ENCODE results near the gene STRIP2. TPM values are rescaled to one million over a fixed set of nuclear protein-coding genes. Genes with fewer than 3 reads are reported as not detected.

Gene STRIP2
- total and polyA plus RNA-seq, 9 of the 15 experiments (the other 6 are each of a cell fraction or from before 2014, with no cell fraction given) = 10.1 to 81.8 (median 42.3) TPM

DNA sequence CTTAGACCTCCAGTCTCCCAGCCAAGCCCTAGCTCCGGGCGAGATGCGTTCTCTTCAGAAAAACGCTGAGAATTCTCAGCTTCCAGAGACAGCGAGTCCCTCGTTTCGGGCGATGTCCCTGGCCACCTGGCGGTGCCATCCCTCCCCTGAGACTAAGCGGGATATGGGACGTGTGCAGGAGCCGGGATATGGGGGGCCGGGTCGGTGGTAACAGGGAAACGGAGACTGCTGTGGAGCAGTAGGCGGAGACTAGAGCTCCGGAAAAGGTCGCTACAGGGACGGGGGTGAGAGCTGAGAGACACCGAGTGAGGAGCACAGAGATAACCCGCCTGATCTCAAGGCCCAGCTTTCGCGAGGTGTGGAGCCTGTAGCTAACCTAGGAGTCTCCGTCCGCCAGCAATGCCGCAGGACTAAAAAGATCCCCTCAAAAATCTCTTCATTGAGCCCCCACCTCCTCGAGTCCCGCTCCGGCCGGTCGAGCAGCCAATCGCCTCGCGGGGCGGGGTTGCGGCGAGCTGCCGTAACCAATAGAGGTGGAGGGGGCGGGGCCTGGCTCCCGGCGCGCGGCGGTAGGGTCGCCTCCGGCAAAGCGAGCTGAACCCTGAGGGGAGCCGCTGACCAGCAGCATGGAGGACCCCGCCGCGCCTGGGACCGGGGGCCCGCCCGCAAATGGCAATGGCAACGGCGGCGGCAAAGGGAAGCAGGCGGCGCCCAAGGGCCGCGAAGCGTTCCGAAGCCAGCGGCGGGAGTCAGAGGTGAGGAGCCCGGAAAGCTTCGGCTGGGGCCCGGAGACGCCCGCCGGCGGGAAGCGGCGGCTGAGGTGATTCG lies at the start of gene STRIP2 (continued):
- TF ChIP-seq CREB1 (IDR thresholded peaks at IDR 0.05) = 0 out of 2 replicates have a peak, but pooled peaks have one; percentile 40
- no peak; the same call in 1 of the 2 replicates for TF ChIP-seq CREB1 (CRISPR knock-in tag; IDR thresholded peaks at IDR 0.05)
- no peak for TF ChIP-seq ZKSCAN8 (CRISPR knock-in tag; IDR thresholded peaks at IDR 0.05)
- TF ChIP-seq ZNF77 (CRISPR knock-in tag; IDR thresholded peaks at IDR 0.05) = no peak
- TF ChIP-seq, protein P1, sequence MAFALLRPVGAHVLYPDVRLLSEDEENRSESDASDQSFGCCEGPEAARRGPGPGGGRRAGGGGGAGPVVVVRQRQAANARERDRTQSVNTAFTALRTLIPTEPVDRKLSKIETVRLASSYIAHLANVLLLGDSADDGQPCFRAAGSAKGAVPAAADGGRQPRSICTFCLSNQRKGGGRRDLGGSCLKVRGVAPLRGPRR (CRISPR knock-in tag; IDR thresholded peaks at IDR 0.05) = no peak
- no peak for TF ChIP-seq ZNF695 (CRISPR knock-in tag; IDR thresholded peaks at IDR 0.05)
- peak; percentile 99 for TF ChIP-seq POLR2G (IDR thresholded peaks at IDR 0.05; ENCODE audit: low read depth, low read length)
- TF ChIP-seq CBX8 (IDR thresholded peaks at IDR 0.05; ENCODE audit: borderline replicate concordance, extremely low read depth, low read depth, low read length, poor library complexity, severe bottlenecking) = no peak
- no peak for TF ChIP-seq DPF2 (IDR thresholded peaks at IDR 0.05)
- peak; percentile 51; the same call in 1 of the 2 replicates for TF ChIP-seq OTX1 (CRISPR knock-in tag; IDR thresholded peaks at IDR 0.05)
- TF ChIP-seq ZNF212 (CRISPR knock-in tag; IDR thresholded peaks at IDR 0.05) = no peak
- peak; percentile 97 for TF ChIP-seq RB1 (IDR thresholded peaks at IDR 0.05; ENCODE audit: low read depth)
- TF ChIP-seq, protein P2, sequence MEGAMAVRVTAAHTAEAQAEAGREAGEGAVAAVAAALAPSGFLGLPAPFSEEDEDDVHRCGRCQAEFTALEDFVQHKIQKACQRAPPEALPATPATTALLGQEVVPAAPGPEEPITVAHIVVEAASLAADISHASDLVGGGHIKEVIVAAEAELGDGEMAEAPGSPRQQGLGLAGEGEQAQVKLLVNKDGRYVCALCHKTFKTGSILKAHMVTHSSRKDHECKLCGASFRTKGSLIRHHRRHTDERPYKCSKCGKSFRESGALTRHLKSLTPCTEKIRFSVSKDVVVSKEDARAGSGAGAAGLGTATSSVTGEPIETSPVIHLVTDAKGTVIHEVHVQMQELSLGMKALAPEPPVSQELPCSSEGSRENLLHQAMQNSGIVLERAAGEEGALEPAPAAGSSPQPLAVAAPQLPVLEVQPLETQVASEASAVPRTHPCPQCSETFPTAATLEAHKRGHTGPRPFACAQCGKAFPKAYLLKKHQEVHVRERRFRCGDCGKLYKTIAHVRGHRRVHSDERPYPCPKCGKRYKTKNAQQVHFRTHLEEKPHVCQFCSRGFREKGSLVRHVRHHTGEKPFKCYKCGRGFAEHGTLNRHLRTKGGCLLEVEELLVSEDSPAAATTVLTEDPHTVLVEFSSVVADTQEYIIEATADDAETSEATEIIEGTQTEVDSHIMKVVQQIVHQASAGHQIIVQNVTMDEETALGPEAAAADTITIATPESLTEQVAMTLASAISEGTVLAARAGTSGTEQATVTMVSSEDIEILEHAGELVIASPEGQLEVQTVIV (CRISPR knock-in tag; IDR thresholded peaks at IDR 0.05; ENCODE audit: borderline replicate concordance) = no peak
- 0 out of 2 replicates have a peak, but pooled peaks have one; percentile 59 for TF ChIP-seq ERF (CRISPR knock-in tag; IDR thresholded peaks at IDR 0.05)
- TF ChIP-seq NONO (IDR thresholded peaks at IDR 0.05; ENCODE audit: low read depth in 2 of 2, low read length in 1 of 2) = peak; percentile 90 to 97
- TF ChIP-seq STAT5A (IDR thresholded peaks at IDR 0.05; ENCODE audit: borderline replicate concordance, low read length) = no peak
- TF ChIP-seq, protein P3, sequence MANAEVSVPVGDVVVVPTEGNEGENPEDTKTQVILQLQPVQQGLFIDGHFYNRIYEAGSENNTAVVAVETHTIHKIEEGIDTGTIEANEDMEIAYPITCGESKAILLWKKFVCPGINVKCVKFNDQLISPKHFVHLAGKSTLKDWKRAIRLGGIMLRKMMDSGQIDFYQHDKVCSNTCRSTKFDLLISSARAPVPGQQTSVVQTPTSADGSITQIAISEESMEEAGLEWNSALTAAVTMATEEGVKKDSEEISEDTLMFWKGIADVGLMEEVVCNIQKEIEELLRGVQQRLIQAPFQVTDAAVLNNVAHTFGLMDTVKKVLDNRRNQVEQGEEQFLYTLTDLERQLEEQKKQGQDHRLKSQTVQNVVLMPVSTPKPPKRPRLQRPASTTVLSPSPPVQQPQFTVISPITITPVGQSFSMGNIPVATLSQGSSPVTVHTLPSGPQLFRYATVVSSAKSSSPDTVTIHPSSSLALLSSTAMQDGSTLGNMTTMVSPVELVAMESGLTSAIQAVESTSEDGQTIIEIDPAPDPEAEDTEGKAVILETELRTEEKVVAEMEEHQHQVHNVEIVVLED (CRISPR knock-in tag; IDR thresholded peaks at IDR 0.05) = peak; percentile 9; the same call in 1 of the 2 replicates
- TF ChIP-seq, protein P4, sequence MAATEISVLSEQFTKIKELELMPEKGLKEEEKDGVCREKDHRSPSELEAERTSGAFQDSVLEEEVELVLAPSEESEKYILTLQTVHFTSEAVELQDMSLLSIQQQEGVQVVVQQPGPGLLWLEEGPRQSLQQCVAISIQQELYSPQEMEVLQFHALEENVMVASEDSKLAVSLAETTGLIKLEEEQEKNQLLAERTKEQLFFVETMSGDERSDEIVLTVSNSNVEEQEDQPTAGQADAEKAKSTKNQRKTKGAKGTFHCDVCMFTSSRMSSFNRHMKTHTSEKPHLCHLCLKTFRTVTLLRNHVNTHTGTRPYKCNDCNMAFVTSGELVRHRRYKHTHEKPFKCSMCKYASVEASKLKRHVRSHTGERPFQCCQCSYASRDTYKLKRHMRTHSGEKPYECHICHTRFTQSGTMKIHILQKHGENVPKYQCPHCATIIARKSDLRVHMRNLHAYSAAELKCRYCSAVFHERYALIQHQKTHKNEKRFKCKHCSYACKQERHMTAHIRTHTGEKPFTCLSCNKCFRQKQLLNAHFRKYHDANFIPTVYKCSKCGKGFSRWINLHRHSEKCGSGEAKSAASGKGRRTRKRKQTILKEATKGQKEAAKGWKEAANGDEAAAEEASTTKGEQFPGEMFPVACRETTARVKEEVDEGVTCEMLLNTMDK (IDR thresholded peaks at IDR 0.05; ENCODE audit: borderline replicate concordance, insufficient read depth, low read depth, low read length, poor library complexity, severe bottlenecking) = no peak
- 0 out of 3 replicates have a peak, but pooled peaks of 1 of the 2 experiments have one; percentile 32 for TF ChIP-seq CBX3 (IDR thresholded peaks at IDR 0.05; ENCODE audit: borderline replicate concordance in 1 of 2, low read length in 2 of 2)
- TF ChIP-seq SP2 (IDR thresholded peaks at IDR 0.05; ENCODE audit: extremely low read depth, low read depth, low read length, poor library complexity, severe bottlenecking) = peak; percentile 55
- TF ChIP-seq SMC3 (conservative IDR thresholded peaks at IDR 0.05; ENCODE audit: insufficient read depth, low read depth, low read length) = no peak

All from K562 (cell line).